ENCODE data around the gene C1QB.
A peak's percentile ranks its signal among the peaks of the same experiment; 100 is the strongest.
"Not testable (repeated sequence)": the region's sequence is repeated elsewhere in the genome, so short reads cannot be mapped to it uniquely, and the experiment has no call there.

The C1QB gene

GRCh38 chr1:22702296-22703085, 49.5 kb downstream of the C1QB start (continued):
- TF ChIP-seq BACH2 (CRISPR knock-in tag; IDR thresholded peaks at IDR 0.05; ENCODE audit: borderline replicate concordance) (no peak), ARNTL (CRISPR knock-in tag; IDR thresholded peaks at IDR 0.05; ENCODE audit: borderline replicate concordance, low read depth) (no peak), GLIS3 (CRISPR knock-in tag; IDR thresholded peaks at IDR 0.05) (no peak), CSDC2 (CRISPR knock-in tag; IDR thresholded peaks at IDR 0.05) (no peak), RARB (CRISPR knock-in tag; IDR thresholded peaks at IDR 0.05) (no peak), OSR1 (CRISPR knock-in tag; IDR thresholded peaks at IDR 0.05) (no peak), ZNF70 (CRISPR knock-in tag; IDR thresholded peaks at IDR 0.05) (no peak), POU6F1 (CRISPR knock-in tag; IDR thresholded peaks at IDR 0.05; ENCODE audit: borderline replicate concordance, low read depth) (no peak)

- TF ChIP-seq ARNTL (CRISPR knock-in tag; IDR thresholded peaks at IDR 0.05; ENCODE audit: borderline replicate concordance, low read depth) = no peak
- 0 out of 2 replicates have a peak, but pooled peaks have one; percentile 36 for TF ChIP-seq ZNF70 (CRISPR knock-in tag; IDR thresholded peaks at IDR 0.05)
- TF ChIP-seq POU6F1 (CRISPR knock-in tag; IDR thresholded peaks at IDR 0.05; ENCODE audit: borderline replicate concordance, low read depth) = no peak
- ATAC-seq = peak; percentile 98
Measured at GRCh38 chr1:22704440-22705067, 51.5 kb downstream of the C1QB start.

DNA sequence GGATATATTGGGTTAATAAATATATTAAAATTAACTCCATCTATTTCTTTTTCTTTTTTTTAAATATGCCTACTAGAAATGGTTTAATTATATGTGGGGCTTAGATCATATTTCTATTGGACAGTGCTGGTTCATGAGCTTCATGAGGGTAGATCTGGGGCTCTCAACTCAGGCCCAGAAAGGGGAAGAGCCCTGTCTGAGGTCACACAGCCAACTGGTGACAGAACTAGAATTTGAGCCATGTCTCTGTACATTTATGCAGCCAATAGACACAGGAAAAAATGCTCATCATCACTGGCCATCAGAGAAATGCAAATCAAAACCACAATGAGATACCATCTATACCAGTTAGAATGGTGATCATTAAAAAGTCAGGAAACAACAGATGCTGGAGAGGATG, 52.5 kb downstream of the C1QB start:
- ATAC-seq = no peak
- no peak for TF ChIP-seq TCF4 (CRISPR knock-in tag; IDR thresholded peaks at IDR 0.05; ENCODE audit: borderline replicate concordance)

DNA sequence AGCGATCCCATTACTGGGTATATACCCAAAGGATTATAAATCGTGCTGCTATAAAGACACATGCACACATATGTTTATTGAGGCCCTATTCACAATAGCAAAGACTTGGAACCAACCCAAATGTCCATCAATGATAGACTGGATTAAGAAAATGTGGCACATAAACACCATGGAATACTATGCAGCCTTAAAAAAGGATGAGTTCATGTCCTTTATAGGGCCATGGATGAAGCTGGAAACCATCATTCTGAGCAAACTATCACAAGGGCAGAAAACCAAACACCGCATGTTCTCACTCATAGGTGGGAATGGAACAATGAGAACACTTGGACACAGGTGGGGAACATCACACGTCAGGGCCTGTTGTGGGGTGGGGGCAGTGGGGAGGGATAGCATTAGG, 53.1 kb downstream of the C1QB start:
- not testable (repeated sequence) for ATAC-seq

GRCh38 chr1:22708777-22709176, 55.7 kb downstream of the C1QB start:
- TF ChIP-seq, protein P1, sequence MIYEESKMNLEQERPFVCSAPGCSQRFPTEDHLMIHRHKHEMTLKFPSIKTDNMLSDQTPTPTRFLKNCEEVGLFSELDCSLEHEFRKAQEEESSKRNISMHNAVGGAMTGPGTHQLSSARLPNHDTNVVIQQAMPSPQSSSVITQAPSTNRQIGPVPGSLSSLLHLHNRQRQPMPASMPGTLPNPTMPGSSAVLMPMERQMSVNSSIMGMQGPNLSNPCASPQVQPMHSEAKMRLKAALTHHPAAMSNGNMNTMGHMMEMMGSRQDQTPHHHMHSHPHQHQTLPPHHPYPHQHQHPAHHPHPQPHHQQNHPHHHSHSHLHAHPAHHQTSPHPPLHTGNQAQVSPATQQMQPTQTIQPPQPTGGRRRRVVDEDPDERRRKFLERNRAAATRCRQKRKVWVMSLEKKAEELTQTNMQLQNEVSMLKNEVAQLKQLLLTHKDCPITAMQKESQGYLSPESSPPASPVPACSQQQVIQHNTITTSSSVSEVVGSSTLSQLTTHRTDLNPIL (CRISPR knock-in tag; IDR thresholded peaks at IDR 0.05; ENCODE audit: low read depth) = no peak
- no peak for TF ChIP-seq TCF4 (CRISPR knock-in tag; IDR thresholded peaks at IDR 0.05; ENCODE audit: borderline replicate concordance)
- TF ChIP-seq ZNF8 (CRISPR knock-in tag; IDR thresholded peaks at IDR 0.05) = no peak
- TF ChIP-seq ARNTL (CRISPR knock-in tag; IDR thresholded peaks at IDR 0.05; ENCODE audit: borderline replicate concordance, low read depth) = no peak
- no peak for TF ChIP-seq BACH2 (CRISPR knock-in tag; IDR thresholded peaks at IDR 0.05; ENCODE audit: borderline replicate concordance)
- no peak for ATAC-seq

GRCh38 chr1:22709227-22709626, 56.2 kb downstream of the C1QB start:
- ATAC-seq = no peak
- TF ChIP-seq, protein P2, sequence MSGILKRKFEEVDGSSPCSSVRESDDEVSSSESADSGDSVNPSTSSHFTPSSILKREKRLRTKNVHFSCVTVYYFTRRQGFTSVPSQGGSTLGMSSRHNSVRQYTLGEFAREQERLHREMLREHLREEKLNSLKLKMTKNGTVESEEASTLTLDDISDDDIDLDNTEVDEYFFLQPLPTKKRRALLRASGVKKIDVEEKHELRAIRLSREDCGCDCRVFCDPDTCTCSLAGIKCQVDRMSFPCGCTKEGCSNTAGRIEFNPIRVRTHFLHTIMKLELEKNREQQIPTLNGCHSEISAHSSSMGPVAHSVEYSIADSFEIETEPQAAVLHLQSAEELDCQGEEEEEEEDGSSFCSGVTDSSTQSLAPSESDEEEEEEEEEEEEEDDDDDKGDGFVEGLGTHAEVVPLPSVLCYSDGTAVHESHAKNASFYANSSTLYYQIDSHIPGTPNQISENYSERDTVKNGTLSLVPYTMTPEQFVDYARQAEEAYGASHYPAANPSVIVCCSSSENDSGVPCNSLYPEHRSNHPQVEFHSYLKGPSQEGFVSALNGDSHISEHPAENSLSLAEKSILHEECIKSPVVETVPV (CRISPR knock-in tag; IDR thresholded peaks at IDR 0.05) = no peak
- no peak for TF ChIP-seq OSR1 (CRISPR knock-in tag; IDR thresholded peaks at IDR 0.05)
- TF ChIP-seq TOX (CRISPR knock-in tag; IDR thresholded peaks at IDR 0.05; ENCODE audit: borderline replicate concordance) = no peak
